Epithelial cell of proximal tubule (primary cell): ENCODE measurements around the gene OR5H6. TPM values are rescaled to one million over a fixed set of nuclear protein-coding genes. Genes with fewer than 3 reads are reported as not detected.

ENCODE experiments used
- DNase-seq: peaks from one replicate; pipeline ENCODE4 v3.0.0-alpha.2; 2011; ENCODE audit warnings: low read depth
- H3K4me3 ChIP-seq: 2 replicates; pipeline ENCODE4 v1.5.1; 2011; ENCODE audit warnings: low read depth, mild to moderate bottlenecking, low read length
- total RNA-seq: library from RNA; depleted of rRNA; stranded (reverse); fragments of >200 nt; gene quantifications from 2 replicates; pipeline ENCODE4 v1.2.3, GENCODE V29; 2015
- TF ChIP-seq, protein P1 (sequence below): conservative IDR thresholded peaks from 2 replicates; pipeline ENCODE4 v1.5.1; 2012; ENCODE audit warnings: low read depth, mild to moderate bottlenecking, low read length

Gene OR5H6
- not detected in 2 replicates for total RNA-seq

DNA sequence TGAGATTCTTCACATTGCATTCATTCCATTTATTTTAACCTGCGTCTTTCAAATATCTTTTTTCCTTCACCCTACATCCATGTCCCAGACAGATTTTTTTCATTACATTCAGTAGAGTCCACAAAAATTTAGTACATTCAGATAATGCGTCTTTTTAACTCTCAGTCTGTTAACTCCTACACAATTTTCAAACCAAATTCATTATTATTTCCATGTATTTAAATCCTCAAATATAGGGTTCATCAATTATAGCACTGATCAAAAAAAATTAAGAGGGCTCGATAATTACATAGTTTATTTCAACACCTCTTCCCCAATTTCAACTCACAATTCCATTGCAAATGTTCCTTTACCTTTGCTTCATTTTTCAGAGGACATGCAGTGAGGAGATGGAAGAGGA, at the start of gene OR5H6:
Gene OR5H6, plus strand, starts transcription at position 301 of the 400 bp plus-strand sequence. Its CDS starts 89 bp downstream, at position 390.
- TF ChIP-seq, protein P1, sequence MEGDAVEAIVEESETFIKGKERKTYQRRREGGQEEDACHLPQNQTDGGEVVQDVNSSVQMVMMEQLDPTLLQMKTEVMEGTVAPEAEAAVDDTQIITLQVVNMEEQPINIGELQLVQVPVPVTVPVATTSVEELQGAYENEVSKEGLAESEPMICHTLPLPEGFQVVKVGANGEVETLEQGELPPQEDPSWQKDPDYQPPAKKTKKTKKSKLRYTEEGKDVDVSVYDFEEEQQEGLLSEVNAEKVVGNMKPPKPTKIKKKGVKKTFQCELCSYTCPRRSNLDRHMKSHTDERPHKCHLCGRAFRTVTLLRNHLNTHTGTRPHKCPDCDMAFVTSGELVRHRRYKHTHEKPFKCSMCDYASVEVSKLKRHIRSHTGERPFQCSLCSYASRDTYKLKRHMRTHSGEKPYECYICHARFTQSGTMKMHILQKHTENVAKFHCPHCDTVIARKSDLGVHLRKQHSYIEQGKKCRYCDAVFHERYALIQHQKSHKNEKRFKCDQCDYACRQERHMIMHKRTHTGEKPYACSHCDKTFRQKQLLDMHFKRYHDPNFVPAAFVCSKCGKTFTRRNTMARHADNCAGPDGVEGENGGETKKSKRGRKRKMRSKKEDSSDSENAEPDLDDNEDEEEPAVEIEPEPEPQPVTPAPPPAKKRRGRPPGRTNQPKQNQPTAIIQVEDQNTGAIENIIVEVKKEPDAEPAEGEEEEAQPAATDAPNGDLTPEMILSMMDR: no peak
- no peak within 1 kb of the TSS for H3K4me3 ChIP-seq
- no peak for DNase-seq

DNA sequence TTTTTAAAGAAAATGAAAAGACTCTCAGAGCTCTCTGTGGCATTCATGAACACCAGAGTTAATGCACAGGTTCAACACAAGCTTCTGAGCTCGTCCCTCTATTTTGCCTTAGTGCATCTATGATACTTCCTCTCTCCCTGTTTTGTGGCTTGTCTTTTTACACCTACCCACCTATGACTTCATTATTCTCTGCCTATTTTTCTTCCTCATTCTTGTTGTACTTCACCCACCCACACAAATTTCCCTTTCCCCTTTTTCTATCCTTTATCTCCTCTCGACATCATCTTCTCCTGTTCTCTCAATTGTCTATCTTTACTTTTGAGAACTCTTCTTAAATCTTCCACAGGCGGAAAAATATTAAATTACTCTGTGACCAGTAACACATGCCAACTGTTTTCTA, 49.0 kb upstream of the OR5H6 start:
- DNase-seq: no peak
- TF ChIP-seq, protein P1: no peak
- no peak overlapping the region for H3K4me3 ChIP-seq

GRCh38 chr3:98223907-98224672, 40.0 kb upstream of the OR5H6 start:
- DNase-seq: no peak
- TF ChIP-seq, protein P1: no peak
- H3K4me3 ChIP-seq: no peak overlapping the region

DNA sequence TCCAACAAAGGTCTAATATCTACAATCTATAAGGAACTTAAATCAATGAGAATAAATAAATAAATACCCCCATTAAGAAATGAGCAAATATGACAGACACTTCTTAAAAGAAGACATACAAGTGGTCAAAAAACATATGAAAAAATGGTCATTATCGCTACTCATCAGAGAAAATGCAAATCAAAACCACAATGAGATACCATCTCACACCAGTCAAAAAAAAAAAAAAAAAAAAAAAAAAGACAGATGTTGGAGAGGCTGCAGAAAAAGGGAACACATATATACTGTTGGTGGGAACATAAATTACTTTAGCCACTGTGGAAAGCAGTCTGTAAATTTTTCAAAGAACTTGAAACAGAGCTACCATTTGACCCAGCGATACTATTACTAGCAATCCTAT, 31.6 kb upstream of the OR5H6 start:
- TF ChIP-seq, protein P1: no peak
- no peak overlapping the region for H3K4me3 ChIP-seq
- DNase-seq: no peak

DNA sequence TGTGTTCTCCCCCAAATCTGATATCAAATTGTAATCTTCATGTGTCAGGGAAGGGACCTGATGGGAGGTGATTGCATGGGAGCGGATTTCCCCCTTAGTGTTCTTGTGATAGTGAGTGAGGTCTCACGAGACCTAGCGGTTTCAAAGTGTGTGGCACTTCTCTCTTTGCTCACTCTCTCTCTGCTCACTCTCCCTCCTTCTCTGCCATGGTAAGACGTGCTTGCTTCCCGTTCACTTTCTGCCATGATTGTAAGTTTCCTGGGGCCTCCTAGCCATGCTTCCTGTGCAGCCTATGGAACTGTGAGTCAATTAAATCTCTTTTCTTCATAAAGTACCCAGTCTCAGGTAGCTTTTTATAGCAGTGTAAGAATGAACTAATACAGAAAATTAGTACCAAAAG, 30.6 kb upstream of the OR5H6 start:
- no peak overlapping the region for H3K4me3 ChIP-seq
- no peak for DNase-seq
- TF ChIP-seq, protein P1: no peak

DNA sequence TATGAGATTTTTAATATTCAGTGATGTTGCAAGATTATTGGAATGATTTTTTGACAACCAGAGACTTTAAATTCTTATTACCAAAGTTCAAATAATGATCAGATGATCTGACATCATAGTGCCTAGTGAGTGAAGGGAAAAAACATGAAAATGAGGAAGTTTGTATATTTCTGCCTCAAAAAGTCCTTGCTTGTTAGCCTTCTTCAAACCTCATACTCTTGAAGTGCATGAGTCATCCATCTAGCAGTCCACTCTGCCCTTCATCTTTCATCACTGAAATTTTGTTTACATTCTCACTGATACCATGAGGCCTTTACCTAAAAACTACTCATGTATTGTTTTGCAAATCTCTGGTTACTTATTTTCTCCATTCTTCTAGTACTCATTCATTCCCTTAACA, 23.9 kb upstream of the OR5H6 start:
- TF ChIP-seq, protein P1: no peak
- DNase-seq: no peak
- H3K4me3 ChIP-seq: no peak overlapping the region

GRCh38 chr3:98242155-98242554, 21.9 kb upstream of the OR5H6 start:
- TF ChIP-seq, protein P1: no peak
- no peak overlapping the region for H3K4me3 ChIP-seq
- DNase-seq: no peak
